SKM-1 treated with dmso at 0.1 percent for 144 hours (cell line): Measurements from ENCODE around the gene MAPK7.
A peak's percentile ranks its signal among the peaks of the same experiment; 100 is the strongest.

Source experiments
- DNase-seq: peaks from one replicate; lab custom pipeline; 2025; ENCODE audit not compliant: unreplicated experiment; lab: John Stamatoyannopoulos, UW

MAPK7 gene

DNA sequence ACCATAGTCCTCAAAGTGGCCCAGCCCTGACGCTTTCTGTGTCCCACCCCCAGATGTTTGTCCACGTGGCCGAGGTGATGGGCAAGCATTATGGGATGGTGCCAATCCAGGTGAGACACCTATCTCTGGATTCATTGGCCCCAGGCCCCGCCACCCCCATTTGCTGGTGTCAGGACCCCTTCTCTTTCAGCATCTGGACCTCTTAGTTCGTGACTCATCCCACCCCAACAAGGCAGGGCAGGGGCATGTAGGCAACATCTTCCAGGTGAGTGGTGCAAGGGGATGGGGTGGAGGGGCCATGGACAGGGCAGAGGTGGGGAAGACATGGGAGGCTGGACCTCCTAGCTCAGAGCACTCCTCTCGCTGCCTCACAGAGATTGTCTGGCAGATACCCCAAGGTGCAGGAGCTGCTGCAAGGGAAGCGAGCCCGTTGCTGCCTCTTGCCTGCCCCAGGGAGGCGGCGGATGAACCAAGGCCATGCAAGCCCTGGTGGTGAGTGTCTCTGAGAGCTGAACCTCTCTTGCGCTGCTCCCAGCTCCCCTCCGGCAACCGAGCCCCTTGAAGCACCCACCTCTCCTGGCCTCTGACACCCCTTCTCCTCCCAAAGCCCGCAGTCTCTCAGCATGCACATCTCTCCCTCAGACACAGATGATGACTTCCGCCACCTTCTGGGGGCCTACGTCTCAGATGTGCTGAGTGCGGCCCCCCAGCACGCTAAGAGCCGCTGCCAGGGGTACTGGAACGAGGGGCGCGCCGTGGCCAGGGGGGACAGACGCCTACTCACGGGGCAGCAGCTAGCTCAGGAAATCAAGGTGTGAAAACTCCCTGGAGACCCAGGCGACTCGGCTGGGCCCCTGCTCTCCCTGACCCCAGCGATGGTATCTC lies 36.3 kb downstream of the MAPK7 start:
- no peak for DNase-seq

DNA sequence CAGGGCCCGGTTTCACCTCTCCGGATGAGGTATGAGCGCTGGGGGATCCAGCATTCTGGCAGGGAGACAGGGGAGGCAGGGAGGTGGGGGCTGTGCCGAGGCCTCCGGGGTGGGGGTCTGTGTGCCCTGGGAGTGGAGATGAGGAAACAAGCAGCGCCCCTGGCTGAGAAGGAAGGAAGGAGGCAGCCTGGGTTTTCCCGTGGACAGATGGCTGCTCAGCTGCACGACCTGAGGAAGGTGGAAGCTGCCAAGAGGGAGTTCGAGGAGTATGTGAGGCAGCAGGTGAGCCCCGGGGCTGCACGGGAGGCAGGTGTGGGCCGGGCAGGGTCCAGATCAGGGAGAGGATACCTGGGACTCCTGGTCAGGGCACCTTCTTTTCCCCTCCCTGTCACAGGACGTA lies 37.0 kb downstream of the MAPK7 start:
- no peak for DNase-seq

DNA sequence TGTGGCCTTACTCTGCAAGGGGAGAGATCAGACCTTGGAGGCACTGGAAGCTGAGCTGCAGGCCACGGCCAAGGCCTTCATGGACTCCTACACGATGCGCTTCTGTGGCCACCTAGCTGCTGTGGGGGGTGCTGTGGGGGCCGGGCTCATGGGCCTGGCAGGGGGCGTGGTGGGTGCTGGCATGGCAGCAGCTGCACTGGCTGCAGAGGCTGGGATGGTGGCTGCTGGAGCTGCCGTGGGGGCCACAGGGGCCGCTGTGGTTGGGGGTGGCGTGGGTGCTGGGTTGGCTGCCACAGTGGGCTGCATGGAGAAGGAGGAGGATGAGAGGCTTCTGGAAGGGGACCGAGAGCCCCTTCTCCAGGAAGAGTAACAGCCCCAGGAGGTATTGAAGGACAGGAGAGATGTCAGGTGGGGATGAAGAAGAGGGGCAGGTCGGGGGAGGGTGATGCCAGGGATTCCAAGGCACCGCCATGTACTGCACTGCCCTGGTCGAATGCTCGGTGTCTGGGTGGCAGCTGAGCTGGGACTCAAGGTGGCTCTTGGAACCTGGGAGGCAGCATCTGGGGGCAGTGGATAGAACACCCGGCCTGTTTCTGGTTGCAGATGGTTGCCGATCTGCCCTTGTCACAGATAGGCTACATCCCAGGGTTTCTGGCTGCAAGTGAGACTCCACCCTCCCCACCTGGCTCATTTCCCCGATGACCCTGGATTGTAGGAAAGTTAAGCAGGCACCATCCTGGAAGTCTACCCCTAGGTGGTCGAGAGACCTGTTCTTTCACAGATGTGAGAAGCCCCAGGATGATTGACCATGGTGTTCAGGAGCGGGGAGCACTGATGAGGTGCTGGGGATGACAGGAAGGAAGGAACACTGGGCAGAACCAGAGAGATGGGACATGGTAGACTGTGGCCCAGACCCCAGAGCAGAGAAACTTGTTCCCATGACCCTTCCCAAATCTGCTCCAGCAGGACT lies 37.8 kb downstream of the MAPK7 start:
- no peak for DNase-seq

DNA sequence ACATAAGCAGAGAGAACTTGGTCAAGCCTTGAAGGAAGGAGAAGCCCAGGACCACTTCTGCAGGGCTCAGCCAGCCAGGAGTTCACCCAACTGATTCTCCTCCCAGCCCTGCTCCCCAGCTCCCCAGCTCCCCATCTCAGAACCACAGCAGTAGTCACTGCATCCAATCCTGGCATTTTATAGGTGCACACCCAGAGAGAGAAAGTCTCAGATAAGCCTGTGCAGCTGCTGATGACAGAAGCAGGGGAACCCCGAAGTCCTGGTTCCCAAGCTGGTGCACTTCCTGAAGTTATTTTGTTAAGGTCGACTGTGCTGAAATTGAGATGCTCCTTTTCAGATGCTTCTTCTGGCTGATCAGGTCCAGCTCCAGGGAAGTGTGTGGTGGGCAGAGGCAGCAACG lies 39.3 kb downstream of the MAPK7 start:
- no peak for DNase-seq

DNA sequence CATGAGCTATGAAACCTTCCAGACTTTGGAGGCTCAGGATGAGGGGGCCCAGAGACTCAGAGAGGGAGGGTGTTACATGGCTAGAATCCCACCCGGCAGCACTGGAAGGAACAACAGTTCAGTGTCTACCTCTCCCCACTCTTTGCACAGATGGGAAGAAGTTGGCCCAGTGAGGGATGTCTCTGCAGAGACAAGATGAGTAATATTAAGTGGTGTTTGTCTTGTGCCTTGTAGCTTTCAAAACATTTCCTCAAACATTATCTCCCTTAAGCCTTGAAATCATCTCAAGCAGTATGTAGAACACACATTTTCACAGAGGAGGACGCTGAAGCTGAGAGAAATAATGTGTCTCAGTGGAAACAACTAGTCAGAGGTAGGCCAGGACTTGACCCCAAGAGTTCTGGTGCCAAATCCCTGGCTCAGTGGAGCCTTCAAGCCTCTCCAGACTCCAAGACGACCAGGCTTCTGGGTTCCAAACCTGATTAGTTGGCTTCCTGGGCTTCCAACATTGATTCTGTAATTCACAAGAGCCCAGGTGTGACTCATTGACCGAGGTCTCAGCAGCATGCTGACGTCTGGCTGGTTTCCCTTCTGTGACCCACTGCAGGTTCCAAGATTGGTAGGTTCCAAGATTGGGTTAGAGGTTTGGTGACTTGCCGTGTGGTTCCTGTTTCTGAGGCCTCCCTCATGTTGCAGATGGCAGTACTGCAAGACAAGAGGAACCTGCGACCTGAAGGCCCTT lies 40.1 kb downstream of the MAPK7 start:
- peak; percentile 64 for DNase-seq

DNA sequence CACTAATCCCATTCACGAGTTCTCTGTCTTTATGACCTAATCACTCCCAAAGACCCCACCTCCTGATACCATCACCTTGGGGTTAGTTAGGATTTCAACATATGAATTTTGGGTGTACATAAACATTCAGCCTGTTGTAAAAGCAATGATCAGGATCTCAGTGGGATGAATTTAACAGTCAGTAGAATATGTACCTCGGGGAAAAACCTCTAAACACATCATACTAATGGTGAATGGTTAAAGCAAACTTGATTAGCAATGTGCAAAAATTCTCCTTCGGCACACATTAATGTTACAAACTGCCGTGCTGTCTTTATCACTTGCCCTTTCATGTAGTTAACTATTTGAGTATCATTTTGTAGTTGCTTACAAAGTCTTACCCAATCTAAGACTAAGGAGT lies 42.9 kb downstream of the MAPK7 start:
- no peak for DNase-seq

DNA sequence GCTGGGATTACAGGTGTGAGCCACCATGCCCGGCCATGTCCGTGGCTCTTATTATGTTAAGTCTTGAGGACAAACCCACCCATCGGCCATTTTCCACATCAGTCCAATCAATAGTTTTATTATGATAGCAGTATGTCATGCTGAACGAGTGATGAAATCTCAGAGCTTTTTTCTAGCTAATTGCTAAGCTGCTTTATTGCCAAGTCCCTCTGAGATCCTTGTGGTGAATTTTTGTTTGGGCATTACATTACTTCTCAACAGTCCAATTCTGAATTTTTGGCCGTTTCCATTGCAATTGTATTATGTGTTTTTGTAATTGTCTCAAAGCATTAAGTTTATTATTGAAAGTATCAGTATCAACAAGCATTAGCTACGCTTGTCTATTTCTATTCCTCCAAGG lies 43.6 kb downstream of the MAPK7 start:
- no peak for DNase-seq

DNA sequence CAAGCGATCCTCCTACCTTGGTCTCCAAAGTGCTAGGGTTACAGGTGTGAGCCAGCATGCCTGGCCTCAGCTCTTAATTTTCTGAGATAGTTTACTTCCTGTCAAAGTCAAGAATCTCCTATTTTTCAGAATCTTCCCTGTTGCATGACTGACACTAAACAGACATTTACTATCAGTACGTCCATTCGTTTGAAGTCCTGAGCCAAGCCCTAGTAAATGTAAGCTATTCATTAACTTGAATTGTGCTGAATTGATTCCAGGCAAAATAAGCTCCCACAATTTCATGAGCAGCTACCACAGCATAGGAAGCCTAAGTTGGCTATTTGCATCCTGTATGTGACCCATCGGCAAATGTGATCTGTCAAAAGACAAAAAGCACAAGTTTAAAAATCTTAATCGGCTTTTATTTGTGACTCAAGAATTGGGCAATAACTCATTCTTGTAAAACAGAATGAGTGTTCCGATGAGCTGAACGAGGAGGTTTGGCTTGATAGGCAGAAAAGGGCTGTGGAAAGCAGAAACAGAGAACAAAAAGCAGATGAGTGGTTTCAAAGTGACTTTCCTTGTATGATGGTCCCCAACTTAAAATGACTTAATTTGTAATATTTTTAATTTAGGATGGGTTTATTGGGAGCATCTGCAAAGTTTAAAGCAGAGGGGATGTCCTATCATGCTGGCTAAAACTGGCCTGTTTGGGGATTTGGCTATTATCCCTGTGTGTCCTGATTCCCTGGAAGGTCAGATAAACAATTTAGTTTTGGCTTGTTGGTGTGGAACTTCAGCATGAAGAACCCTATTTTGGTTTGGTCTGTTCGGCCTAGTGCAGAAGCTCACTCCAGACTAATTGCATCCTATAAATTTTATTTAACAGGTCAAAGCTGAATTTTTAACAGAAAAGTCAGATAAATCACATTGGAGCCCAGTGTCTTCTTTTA lies 46.9 kb downstream of the MAPK7 start:
- no peak for DNase-seq

DNA sequence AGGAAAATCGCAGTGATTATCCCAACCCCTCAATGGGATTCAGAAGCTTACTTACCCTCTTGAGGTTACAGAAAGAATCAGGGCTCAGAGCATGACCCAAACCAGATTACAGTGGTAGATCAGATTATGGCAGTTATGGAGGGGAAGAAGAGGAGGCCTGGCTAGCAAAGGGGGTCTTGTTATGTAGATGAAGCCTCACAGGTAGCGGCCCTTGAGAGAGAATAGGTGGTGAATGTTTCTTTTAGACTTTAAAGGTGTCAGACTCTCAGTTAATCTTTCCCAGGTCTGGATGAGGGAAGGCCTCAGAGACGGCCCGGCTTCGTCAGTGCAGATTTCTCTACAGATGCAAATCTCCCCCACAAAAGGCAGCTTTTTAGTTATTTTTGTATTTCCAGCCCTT lies 48.3 kb downstream of the MAPK7 start:
- no peak for DNase-seq

DNA sequence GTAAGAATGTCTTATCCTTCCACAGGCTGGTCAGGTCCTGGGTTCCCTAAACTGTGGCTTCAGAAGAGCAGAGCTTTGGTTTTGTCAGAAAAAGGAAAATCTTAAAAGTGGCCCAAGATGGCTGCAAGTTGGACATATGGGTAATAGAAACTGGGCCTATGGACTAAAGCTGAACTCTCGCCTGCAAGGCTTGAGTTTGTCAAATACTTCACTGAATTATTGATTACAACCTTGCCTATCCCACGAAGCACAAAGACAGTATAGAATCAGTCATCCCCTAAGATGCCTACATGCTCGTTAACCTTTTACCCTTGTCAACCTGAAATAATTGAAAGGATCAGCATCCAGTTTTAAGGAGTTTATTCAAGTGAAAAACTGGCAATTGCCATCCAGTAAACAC lies 53.4 kb downstream of the MAPK7 start:
- no peak for DNase-seq
